Jurkat, Clone E6-1 (cell line): ENCODE data around the gene WDR88.
"Not testable (repeated sequence)": the region's sequence is repeated elsewhere in the genome, so short reads cannot be mapped to it uniquely, and the experiment has no call there.

Experiments
- DNase-seq: peaks from one replicate; pipeline ENCODE4 v3.0.0-alpha.2; 2011; ENCODE audit warnings: low read depth, low spot score
- H3K4me3 ChIP-seq: 2 replicates; pipeline ENCODE4 v1.5.1; 2011; ENCODE audit warnings: mild to moderate bottlenecking, low read length, control low read depth, moderate library complexity

WDR88 gene

DNA sequence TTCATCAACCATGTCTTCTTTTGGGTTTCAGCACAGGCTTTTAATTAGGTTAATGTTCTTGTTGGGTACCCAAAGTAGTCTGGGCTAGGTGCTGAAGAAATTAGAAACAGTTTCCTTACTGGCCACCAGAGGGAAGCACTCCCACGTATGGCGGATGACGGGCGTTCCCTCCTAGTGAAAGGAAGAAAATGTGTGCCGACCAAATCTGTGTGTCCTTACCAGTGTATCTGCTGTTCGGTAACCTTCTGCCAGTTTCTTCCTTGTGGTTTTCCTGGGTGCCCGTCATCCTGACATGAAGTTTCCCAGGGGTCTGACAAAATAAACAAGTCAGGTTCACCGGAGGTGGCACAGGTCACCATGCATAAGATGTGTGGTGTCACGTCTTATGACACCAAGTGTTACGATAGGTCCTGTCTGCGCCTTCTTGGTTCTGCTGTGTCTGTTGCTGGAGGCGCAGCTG lies 6.0 kb upstream of the WDR88 start:
- DNase-seq: peak; percentile 58
- no peak overlapping the region for H3K4me3 ChIP-seq

DNA sequence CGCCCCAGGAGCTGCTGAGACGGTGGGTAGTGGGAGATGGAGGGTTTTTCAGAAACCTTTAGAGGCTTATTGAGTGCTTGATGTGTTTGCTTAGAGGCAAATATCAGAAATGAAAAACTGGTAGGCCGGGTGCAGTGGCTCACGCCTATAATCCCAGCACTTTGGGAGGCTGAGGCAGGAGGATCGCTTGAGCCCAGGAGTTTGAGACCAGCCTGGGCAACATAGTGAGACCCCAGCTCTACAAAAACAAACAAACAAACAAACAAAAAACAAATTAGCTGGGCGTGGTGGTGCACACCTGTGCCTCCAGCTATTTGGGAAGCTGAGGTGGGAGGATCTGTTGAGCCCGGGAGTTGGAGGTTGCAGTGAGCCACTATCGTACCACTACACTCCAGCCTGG lies 5.2 kb upstream of the WDR88 start:
- not testable (repeated sequence) for H3K4me3 ChIP-seq, DNase-seq

DNA sequence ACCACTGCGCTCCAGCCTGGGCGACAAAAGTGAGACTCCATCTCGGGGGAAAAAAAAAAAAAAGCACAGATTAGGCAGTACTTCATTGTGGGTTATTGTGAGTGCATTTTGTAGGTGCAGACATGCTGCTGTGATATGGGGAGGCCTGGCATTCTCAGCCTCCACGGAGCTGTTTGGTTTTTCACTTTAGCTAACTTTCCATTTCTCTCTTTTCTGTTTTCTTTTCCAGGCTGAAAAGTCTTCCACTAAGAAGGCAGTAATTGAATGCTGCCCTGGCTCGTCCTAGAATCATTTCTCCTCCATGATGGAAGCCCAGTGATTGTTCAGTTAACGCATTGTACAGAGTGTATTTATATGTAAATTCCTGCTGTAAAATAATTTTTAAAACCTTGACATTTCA lies 2.0 kb upstream of the WDR88 start:
- no peak overlapping the region for H3K4me3 ChIP-seq
- no peak for DNase-seq

DNA sequence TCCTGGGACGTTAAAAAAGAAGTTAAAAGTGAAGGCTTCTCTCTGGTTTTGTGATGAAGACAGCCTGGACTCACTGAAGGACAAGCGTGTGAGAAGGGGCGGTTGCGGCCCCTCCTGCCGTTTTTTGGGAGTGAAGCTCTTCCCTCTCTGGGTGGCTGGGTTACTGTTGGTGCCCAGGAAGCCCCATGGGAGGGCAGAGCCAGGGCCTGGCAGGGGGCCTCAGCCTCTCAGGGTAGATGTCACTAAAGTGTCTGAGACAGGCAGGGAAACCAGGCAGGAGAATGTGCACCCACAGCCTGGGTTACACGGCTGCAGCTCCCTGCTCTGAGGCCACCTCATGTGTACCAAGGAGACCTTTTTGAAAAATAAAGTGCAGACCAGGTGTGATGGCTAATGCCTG lies 1.5 kb upstream of the WDR88 start:
- DNase-seq: no peak

DNA sequence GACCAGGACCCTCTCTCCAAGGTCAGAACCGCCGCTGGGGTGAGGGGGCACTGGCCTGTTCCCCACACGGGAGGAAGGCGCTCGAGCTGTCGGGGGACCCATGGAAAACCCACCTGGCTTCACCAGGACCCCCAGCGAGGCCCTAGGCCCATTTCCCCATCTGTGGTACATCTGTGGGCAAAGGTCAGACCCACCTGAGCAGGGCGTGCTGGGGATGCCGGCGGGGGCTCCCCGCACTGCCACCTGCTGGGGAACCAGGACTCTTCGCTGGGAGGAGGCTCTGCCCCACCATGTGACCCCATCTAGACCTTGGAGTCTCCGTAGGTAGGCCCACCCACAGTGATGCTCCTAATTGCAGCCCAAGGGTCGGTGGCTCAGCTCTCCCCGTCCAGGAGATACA lies 511 bp downstream of the WDR88 start:
- DNase-seq: no peak
- no peak overlapping the region for H3K4me3 ChIP-seq

More for the DNA sequence above, 1.5 kb upstream of the WDR88 start:
- no peak overlapping the region for H3K4me3 ChIP-seq

DNA sequence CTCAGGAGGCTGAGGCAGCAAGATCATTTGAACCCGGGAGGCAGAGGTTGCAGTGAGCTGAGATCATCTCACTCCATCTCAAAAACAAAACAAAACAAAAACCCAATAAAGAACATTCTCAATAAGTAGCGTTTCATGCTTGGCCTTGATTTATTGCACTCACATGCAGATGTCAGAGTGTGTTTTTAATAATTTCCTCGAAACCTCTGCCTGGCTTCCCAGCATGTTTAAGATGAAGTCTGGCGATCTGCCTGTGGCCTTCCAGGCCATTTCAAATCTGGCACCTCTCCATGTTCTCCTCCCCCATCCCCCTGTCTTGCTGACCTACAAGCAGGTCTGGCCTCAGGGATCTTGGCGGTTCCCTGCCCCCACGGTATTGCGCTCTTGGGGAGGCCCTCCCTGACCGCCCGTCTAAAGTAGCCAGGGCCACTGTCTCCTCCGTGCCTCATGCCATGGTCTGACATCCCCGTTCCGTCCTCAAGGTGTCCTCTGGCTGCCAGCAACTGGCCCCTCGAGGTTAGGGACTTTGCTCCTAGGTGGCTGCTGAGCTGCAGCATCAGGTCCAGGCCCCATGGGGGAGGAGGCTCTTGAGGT lies 1.6 kb downstream of the WDR88 start:
- no peak for DNase-seq
- H3K4me3 ChIP-seq: no peak overlapping the region

DNA sequence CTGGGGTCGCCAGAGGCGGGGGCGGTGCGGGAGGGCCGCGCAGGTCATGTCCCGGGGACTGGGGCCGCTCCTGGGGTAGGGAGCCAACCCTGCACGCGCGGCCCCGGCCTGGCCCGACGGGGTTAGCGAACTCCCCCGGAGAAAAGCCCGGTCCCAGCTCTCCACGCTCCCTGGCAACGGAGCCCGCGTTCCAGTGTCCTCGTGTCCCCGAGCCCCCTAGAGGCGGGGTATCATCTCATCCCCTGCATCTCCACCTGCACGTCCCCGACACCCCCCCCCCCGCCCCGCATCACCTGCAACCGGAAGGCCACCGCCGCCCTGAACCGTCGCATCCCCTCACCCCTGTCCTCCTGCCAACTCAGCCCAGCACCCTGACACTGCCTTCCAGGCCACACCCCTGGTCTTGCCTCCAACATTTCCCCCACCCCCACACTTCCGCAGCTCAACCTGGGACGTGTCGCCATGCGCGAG lies 2.7 kb downstream of the WDR88 start:
- DNase-seq: peak; percentile 29
- no peak overlapping the region for H3K4me3 ChIP-seq

DNA sequence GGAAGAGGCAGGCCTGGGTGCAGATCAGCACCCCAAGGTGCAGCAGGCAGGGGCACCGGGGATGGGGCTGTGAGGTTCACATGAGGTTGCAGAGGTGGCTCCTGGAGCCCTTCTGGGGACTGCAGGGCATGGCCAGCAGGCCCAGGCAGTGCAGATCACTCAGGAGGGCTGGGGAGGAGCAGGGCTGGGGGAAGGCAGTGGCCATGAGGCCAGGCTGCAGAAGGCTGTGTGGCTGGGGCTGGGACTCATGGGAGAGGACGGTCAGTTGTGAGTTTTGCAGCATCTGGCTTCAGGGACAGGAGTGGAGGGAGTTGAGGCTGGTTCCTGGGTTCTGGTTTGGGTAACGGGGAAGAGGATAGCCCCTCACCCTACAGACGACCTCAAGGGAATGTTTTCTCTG lies 7.3 kb downstream of the WDR88 start:
- no peak for DNase-seq
- H3K4me3 ChIP-seq: no peak overlapping the region

DNA sequence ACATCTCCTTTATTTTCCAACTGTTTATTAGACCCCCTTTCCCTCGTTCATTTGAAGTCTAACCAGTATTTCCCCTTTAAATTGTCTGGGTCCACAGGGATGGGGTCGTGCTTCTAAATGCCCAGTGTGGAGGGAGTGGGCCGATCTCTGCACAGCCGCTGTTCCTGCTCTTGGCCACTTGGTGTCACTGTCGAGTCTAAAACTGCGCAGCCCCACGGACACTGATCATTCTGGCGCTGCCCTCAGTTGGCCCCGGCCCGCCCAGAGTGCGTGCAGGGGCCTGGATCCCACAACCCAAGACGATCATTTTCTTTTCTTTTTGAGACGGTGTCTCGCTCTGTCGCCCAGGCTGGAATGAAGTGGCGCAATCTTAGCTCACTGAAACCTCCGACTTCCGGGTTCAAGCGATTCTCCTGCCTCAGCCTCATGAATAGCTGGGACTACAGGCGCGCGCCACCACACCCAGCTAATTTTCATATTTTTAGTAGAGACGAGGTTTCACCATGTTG lies 12.0 kb downstream of the WDR88 start:
- peak; percentile 20 for DNase-seq
- no peak overlapping the region for H3K4me3 ChIP-seq

DNA sequence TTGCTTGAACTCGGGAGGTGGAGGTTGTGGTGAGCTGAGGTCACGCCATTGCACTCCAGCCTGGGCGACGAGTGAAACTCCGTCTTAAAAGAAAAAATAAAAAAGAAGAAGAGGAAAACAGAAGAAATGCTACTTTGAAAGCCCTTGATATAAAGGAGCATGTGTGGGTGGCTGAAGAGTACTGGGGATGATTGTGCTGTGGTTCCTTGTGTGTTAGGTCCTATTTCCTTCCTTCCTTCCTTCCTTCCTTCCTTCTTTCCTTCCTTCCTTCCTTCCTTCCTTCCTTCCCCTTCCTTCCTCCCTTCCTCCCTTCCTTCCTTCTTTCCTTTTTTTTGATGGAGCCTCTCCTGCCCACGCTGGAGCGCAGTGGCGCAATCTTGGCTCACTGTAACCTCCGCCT lies 14.3 kb downstream of the WDR88 start:
- no peak overlapping the region for H3K4me3 ChIP-seq
- DNase-seq: no peak

DNA sequence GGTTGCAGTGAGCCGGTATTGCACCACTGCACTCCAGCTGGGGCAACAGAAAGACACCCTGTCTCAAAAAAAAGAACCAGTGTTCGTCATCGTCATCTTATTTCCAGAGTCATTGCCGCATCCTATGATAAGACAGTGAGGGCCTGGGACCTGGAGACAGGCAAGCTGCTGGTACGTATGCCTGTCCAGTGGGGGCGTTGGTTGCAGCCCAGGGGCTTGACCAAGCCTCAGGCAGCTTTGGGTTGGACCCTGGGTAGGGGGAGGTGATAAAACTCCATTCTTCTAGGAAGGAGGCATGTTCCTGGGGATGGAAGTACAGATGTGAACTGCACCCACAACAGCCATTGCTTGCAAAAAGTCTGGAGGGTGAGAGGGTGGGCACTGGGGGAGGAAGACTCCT lies 15.6 kb downstream of the WDR88 start:
- H3K4me3 ChIP-seq: no peak overlapping the region
- DNase-seq: no peak

DNA sequence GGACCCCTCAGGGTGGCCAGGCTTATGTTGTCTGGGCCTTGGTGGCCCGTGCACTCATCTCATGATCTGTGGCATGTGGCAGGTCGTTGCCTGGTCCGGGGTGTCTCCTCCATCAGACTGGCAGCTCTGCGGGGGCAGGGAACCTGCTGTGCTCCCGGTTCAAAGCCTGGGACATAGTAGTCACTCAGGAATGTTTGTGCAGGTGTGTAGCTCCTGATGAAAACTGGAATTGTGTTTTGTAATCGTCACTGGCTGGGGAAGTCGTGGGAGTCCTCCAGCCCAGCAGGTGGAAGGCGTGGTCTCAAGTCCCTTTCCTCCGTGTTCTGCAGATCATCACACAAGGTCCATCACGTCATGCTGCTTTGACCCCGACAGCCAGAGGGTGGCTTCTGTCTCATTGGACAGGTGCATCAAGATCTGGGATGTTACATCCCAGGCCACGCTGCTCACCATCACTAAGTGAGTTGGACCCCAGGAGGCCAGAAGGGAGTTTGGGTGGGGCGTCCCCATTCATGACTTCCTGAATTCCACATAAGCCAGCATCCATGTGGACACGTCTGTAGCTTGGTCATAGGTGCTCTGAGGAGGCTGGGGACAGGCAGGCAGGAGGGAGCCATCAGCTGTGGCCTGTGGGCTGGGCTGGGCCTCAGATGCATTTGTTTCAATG lies 19.1 kb downstream of the WDR88 start:
- no peak overlapping the region for H3K4me3 ChIP-seq
- DNase-seq: no peak

DNA sequence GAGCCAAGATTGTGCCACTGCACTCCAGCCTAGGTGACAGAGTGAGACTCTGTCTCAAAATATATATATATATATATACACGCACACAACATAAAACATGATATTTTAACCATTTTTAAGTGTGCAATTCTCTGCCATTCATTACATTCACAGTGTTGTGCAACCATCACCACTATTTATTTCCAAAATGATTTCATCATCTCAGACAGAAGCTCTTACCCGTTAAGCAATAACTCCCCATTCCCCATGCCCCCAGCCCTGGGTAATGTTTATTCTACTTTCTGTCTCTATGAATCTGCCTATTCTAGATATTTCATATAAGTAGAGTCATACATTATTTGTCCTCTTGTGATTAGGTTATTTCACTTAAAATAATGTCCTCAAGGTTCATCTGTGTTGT lies 20.3 kb downstream of the WDR88 start:
- H3K4me3 ChIP-seq: no peak overlapping the region
- DNase-seq: no peak

DNA sequence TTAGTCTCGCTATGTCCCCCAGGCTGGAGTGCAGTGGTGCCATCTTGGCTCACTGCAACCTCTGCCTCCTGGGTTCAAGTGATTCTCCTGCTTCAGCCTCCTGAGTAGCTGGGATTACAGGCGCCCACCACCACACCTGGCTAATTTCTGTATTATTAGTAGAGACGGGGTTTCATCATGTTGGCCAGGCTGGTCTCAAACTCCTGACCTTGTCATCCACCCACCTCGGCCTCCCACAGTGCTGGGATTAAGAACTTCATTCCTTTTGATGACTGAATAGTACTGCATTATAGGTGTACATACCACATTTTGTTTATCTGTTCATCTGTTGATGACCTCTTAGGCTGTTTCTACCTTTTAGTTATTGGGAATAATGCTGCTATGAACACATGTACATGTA lies 20.7 kb downstream of the WDR88 start:
- H3K4me3 ChIP-seq, DNase-seq: not testable (repeated sequence)

DNA sequence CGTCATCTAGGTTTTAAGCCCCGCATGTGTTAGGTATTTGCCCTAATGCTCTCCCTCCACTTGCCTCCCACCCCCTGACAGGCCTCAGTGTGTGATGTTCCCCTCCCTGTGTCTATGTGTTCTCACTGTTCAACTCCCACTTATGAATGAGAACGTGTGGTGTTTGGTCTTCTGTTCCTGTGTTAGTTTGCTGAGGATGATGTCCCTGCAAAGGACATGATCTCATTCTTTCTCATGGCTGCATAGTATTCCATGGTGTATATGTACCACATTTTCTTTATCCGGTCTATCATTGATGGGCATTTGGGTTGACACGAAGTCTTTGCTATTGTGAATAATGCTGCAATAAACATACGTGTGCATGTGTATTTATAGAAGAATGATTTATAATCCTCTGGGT lies 22.4 kb downstream of the WDR88 start:
- not testable (repeated sequence) for DNase-seq, H3K4me3 ChIP-seq

DNA sequence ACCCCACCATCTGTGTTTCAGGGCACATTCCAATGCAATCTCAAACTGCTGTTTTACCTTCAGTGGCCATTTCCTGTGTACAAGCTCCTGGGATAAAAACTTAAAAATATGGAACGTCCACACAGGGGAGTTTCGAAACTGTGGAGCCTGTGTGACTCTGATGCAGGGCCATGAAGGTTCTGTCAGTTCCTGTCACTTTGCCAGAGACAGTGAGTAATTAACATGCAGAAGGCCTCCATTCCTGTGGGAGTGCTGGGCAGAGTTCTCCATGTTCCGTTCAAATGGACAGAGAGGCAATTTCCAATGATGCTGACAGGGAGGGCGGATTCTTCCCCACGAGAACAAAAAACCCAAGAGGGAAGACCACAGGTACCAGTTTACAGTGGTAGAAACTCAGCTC lies 24.4 kb downstream of the WDR88 start:
- no peak overlapping the region for H3K4me3 ChIP-seq
- no peak for DNase-seq

DNA sequence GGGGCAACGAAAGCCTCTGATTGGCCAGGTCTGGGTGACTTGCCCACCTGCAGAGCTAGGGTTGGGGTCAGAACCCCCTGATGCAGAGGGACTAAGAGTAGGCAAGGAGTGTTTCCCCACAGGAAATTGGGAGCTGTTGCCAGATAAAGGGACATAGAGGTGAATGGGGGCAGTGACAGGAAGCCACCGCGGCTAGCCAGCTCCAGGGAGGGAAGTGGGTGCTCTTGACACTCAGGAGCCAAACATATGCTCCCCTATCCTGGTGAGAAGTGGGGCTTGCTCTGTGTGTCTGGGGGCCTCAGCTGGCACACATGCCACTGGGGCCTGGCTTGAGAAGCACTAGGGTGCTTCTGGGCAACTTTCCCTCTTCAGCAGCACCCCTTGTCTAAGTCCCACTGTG lies 26.0 kb downstream of the WDR88 start:
- DNase-seq: no peak
- H3K4me3 ChIP-seq: no peak overlapping the region

DNA sequence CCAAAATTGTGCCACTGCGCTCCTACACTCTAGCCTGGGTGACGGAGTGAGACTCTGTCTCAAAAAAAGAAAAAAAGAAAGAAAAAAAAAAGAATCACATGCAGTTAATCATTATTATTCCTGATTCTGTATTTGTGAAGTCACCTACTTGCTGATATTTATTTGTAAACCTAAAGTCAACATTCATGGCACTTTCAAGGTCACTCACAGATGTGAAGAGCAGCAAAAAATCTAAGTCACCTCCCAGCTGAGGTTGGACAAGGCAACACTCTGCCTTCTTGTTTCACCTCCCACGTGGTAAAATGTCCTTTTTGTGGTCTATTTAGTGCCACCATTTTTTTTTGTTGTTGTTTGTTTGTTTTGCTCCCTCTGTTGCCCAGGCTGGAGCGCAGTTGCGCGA lies 26.5 kb downstream of the WDR88 start:
- no peak overlapping the region for H3K4me3 ChIP-seq
- DNase-seq: no peak

DNA sequence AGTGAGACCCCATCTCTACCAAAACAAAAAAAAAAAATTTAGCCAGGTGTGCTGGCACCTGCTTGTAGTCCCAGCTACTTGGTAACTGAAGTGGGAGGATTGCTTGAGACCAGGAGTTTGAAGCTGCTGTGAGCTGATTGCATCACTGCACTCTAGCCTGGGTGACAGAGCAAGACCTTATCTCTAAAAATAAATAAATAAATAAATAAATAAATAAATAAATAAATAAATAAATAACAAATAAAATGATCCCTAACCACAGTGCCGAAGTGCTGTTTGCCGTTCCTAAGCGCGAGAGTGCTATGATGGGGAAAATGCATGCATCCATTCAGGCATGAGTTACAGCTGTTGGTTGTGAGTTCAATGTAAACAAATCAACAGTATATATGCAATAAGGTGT lies 27.2 kb downstream of the WDR88 start:
- no peak for DNase-seq

DNA sequence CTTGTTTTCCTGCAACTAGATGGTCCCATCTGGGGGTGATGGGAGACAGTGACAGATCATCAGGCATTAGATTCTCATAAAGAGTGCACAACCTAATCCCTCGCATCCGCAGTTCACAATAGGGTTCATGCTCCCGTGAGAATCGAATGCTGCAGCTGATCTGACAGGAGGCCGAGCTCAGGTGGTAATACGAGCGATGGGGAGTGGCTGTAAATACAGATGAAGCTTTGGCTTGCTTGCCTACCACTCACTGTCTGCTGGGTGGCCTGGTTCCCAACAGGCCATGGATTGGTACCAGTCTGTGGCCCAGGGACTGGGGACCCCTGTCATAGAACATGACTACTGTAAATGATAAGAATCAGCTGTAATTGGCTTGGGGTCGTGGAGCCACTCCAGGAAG lies 28.0 kb downstream of the WDR88 start:
- no peak overlapping the region for H3K4me3 ChIP-seq
- no peak for DNase-seq

More for the DNA sequence above, 27.2 kb downstream of the WDR88 start:
- H3K4me3 ChIP-seq: no peak overlapping the region

DNA sequence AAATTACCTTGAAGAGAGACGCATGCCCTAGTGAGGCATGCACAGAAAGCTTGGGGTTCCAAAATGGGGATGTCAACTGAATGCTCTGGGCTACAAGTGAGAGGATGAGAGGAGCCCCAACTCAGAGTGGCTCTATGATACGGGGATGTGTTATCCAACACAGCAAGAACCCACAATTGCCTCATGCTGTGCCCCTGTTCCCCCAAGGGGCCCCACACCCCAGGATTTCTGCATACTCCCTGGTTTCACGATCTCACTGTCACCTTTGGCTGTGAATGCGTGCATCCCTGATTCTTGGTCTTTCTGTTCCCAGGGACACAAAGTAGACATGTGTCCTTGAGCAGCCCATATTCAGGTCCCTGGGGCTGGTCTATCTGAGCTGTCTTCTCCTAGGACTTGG lies 29.3 kb downstream of the WDR88 start:
- H3K4me3 ChIP-seq: no peak overlapping the region
- DNase-seq: no peak
